ENCODE data around the gene PCDH18.
A peak's percentile ranks its signal among the peaks of the same experiment; 100 is the strongest.
"Not testable (repeated sequence)": the region's sequence is repeated elsewhere in the genome, so short reads cannot be mapped to it uniquely, and the experiment has no call there.

Gene PCDH18

GRCh38 chr4:137540356-137540755 is 8.1 kb upstream of the PCDH18 start:
- H3K4me3 ChIP-seq (ENCODE audit: control insufficient read depth, low read depth, low read length), result no peak overlapping the region
- no peak for TF ChIP-seq CTCF (IDR thresholded peaks at IDR 0.05; ENCODE audit: control insufficient read depth, insufficient read depth, low read depth, low read length, missing control alignments)
- DNase-seq (ENCODE audit: low read depth), result no peak

- no peak overlapping the region for H3K4me3 ChIP-seq (ENCODE audit: control insufficient read depth, low read depth, low read length)
- no peak for TF ChIP-seq CTCF (IDR thresholded peaks at IDR 0.05; ENCODE audit: control insufficient read depth, insufficient read depth, low read depth, low read length, missing control alignments)
- DNase-seq (ENCODE audit: low read depth), result no peak
These were observed 6.2 kb upstream of the PCDH18 start for GRCh38 chr4:137538526-137538925.

GRCh38 chr4:137537807-137538206 is 5.5 kb upstream of the PCDH18 start:
- not testable (repeated sequence) for DNase-seq (ENCODE audit: low read depth); H3K4me3 ChIP-seq (ENCODE audit: control insufficient read depth, low read depth, low read length)

GRCh38 chr4:137536789-137537561 is 4.7 kb upstream of the PCDH18 start:
- no peak for DNase-seq (ENCODE audit: low read depth)
- no peak for TF ChIP-seq CTCF (IDR thresholded peaks at IDR 0.05; ENCODE audit: control insufficient read depth, insufficient read depth, low read depth, low read length, missing control alignments)
- H3K4me3 ChIP-seq (ENCODE audit: control insufficient read depth, low read depth, low read length), result no peak overlapping the region

- DNase-seq (ENCODE audit: low read depth), result no peak
- no peak overlapping the region for H3K4me3 ChIP-seq (ENCODE audit: control insufficient read depth, low read depth, low read length)
- no peak for TF ChIP-seq CTCF (IDR thresholded peaks at IDR 0.05; ENCODE audit: control insufficient read depth, insufficient read depth, low read depth, low read length, missing control alignments)
These were observed 3.4 kb upstream of the PCDH18 start for GRCh38 chr4:137535718-137536117.

- TF ChIP-seq CTCF (IDR thresholded peaks at IDR 0.05; ENCODE audit: control insufficient read depth, insufficient read depth, low read depth, low read length, missing control alignments), result no peak
- no peak overlapping the region for H3K4me3 ChIP-seq (ENCODE audit: control insufficient read depth, low read depth, low read length)
- no peak for DNase-seq (ENCODE audit: low read depth)
These were observed 2.2 kb upstream of the PCDH18 start for GRCh38 chr4:137534516-137534915.

- peak overlapping the region; percentile 15 for H3K4me3 ChIP-seq (ENCODE audit: control insufficient read depth, low read depth, low read length)
- TF ChIP-seq CTCF (IDR thresholded peaks at IDR 0.05; ENCODE audit: control insufficient read depth, insufficient read depth, low read depth, low read length, missing control alignments), result no peak
- no peak for DNase-seq (ENCODE audit: low read depth)
These were observed 1.6 kb upstream of the PCDH18 start for GRCh38 chr4:137533855-137534254.
